Regular cardiac myocyte (primary cell): ENCODE data around the gene COL6A5. TPM values are rescaled to one million over a fixed set of nuclear protein-coding genes. Genes with fewer than 3 reads are reported as not detected.

Source experiments
- total RNA-seq: library from RNA; depleted of rRNA; stranded (reverse); fragments of >200 nt; gene quantifications from 2 replicates; pipeline ENCODE4 v1.2.3, GENCODE V29; 2014

Gene COL6A5
- not detected in 2 replicates for total RNA-seq

GRCh38 chr3:130345487-130346079 lies at the start of gene COL6A5:
TSS of gene COL6A5 (plus strand) at chr3:130345672. CDS start at chr3:130373639, 27,967 bp downstream.

GRCh38 chr3:130516645-130517512 lies 171.4 kb downstream of the COL6A5 start, which contains the start of gene COL6A6:
TSS of gene COL6A6 (plus strand) at chr3:130517177. CDS start at chr3:130560365, 43,188 bp downstream.

Other genes starting within 250 kb of the COL6A5 start
- under 0.01 TPM in 2 replicates for gene COL6A6, start 171.5 kb downstream of the COL6A5 start, total RNA-seq